Smooth muscle cell (in vitro differentiated cells): ENCODE data around the gene CALR3. TPM values are rescaled to one million over a fixed set of nuclear protein-coding genes. Genes with fewer than 3 reads are reported as not detected.
"Not testable (repeated sequence)": the region's sequence is repeated elsewhere in the genome, so short reads cannot be mapped to it uniquely, and the experiment has no call there.

Experiments
- DNase-seq: peaks from one replicate; lab custom pipeline; 2025; ENCODE audit not compliant: unreplicated experiment; lab: John Stamatoyannopoulos, UW
- H2AFZ ChIP-seq: fragments of 200-600 bp; sonication (generic); 2 replicates; pipeline ENCODE4 v1.6.0; 2016; ENCODE audit warnings: antibody characterized with exemption, low read depth, mild to moderate bottlenecking
- H3F3A ChIP-seq: fragments of 200-600 bp; sonication (generic); 2 replicates; pipeline ENCODE4 v1.6.0; 2017; ENCODE audit warnings: antibody characterized with exemption, low read depth
- H3K27ac ChIP-seq: fragments of 200-600 bp; sonication (generic); 2 replicates; pipeline ENCODE4 v1.5.1; 2016; ENCODE audit warnings: low read depth, mild to moderate bottlenecking
- H3K27me3 ChIP-seq: fragments of 200-600 bp; sonication (generic); 2 replicates; pipeline ENCODE4 v1.6.1; 2016; ENCODE audit warnings: low read depth, mild to moderate bottlenecking
- H3K36me3 ChIP-seq: fragments of 200-600 bp; sonication (generic); 2 replicates; pipeline ENCODE4 v1.5.1; 2016; ENCODE audit warnings: low read depth
- H3K4me1 ChIP-seq: fragments of 200-600 bp; sonication (generic); 2 replicates; pipeline ENCODE4 v1.5.1; 2016; ENCODE audit warnings: low read depth
- H3K4me2 ChIP-seq: fragments of 200-600 bp; sonication (generic); 2 replicates; pipeline ENCODE4 v1.6.0; 2016; ENCODE audit warnings: mild to moderate bottlenecking
- H3K4me3 ChIP-seq: fragments of 200-600 bp; sonication (generic); 2 replicates; pipeline ENCODE4 v1.5.1; 2016; ENCODE audit warnings: mild to moderate bottlenecking
- H3K79me2 ChIP-seq: fragments of 200-600 bp; sonication (generic); 2 replicates; pipeline ENCODE4 v1.6.0; 2016; ENCODE audit warnings: low read depth, mild to moderate bottlenecking
- H3K9ac ChIP-seq: fragments of 200-600 bp; sonication (generic); 2 replicates; pipeline ENCODE4 v1.6.0; 2016; ENCODE audit warnings: low read depth
- H3K9me3 ChIP-seq: fragments of 200-600 bp; sonication (generic); replicated peaks from 2 replicates; pipeline ENCODE4 v1.5.1; 2016; ENCODE audit warnings: low read depth
- H4K20me1 ChIP-seq: fragments of 200-600 bp; sonication (generic); 2 replicates; pipeline ENCODE4 v1.6.0; 2016; ENCODE audit warnings: low read depth
- CTCF ChIP-seq: fragments of 200-600 bp; sonication (generic); IDR thresholded peaks from 2 replicates; pipeline ENCODE4 v1.5.1; 2017; ENCODE audit warnings: borderline replicate concordance, mild to moderate bottlenecking, antibody characterized with exemption; ENCODE audit not compliant: insufficient read depth, poor library complexity, severe bottlenecking
- WGBS: methylation state at CpG from one replicate; pipeline ENCODE4 v1.1.7; 2016; ENCODE audit warnings: low lambda C conversion rate; 5-methylcytosine and 5-hydroxymethylcytosine counted together
- polyA plus RNA-seq: library from polyadenylated mRNA; unstranded; fragments of >200 nt; fragmentation: Nextera tagmentation; extraction: Ambion mirVana; gene quantifications from 2 replicates; pipeline ENCODE4 v1.2.1, GENCODE V29; 2016
- total RNA-seq: library from RNA; depleted of rRNA; stranded (reverse); fragments of >200 nt; gene quantifications from 2 replicates; pipeline ENCODE4 v1.2.3, GENCODE V29; 2014

Gene CALR3
- total and polyA plus RNA-seq, 2 experiments from 2014 or later: not detected

DNA sequence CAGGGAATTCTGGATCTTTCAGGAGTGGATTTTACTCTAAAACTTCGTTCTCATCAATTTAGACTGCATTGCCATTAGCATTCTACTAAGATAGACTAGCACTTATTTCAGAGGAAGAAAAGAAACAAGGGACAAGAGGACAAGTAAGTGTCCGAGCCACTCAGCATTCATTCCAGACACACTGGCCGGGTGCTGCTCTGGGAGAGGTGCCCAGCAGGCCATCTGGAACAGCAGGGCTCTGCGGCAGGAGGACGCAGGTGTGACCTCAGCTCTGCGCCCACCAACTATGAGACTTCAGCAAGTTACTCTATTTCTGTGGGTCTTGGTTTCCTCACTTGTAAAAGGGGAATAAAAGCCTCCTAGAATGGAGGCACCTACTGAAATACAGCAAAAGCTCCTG, 28.4 kb downstream of the CALR3 start:
- H4K20me1 ChIP-seq: peaks cover 87% of the 10 kb centered on the region
- H3F3A ChIP-seq: no peaks in the 10 kb centered on the region
- no peak for TF ChIP-seq CTCF
- 96% methylated on average over 6 of the region's 6 CpGs for WGBS
- no peaks in the 10 kb centered on the region for H3K27me3 ChIP-seq
- no peak overlapping the region for H3K4me2 ChIP-seq
- no peak overlapping the region for H3K4me3 ChIP-seq
- H2AFZ ChIP-seq: no peak overlapping the region
- H3K9me3 ChIP-seq: no peaks in the 10 kb centered on the region
- H3K27ac ChIP-seq: no peak overlapping the region
- DNase-seq: no peak
- no peaks in the 10 kb centered on the region for H3K36me3 ChIP-seq
- peaks cover 11% of the 10 kb centered on the region for H3K4me1 ChIP-seq
- H3K9ac ChIP-seq: no peak overlapping the region
- H3K79me2 ChIP-seq: peaks cover 88% of the 10 kb centered on the region

DNA sequence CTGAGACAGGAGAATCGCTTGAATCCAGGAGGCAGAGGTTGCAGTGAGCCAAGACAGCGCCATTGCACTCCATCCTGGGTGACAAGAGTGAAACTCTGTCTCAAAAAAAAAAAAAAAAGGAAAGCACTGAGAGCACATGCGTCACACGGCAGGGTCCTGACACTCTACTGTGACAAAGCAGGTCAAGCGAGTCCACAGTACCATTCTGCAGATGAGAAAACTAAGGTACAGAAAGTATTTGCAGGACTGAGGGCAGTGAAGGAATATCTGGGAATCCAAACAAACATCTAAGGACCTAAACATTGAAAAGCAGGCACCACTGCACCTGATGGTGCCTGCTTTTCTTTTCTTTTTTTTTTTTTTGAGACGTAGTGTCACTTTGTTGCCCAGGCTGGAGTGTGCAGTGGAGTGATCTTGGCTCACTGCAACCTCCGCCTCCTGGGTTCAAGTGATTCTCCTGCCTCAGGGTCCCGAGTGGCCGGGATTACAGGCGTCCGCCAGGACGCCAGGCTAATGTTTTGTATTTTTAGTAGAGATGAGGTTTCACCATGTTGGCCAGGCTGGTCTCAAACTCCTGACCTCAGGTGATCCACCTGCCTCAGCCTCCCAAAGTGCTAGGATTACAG, 29.1 kb downstream of the CALR3 start:
- H4K20me1 ChIP-seq: peaks cover 93% of the 10 kb centered on the region
- DNase-seq, H3K27me3 ChIP-seq, H3K9ac ChIP-seq, H2AFZ ChIP-seq, H3K27ac ChIP-seq, H3K4me3 ChIP-seq, H3K4me2 ChIP-seq, H3K9me3 ChIP-seq, H3F3A ChIP-seq, H3K36me3 ChIP-seq: not testable (repeated sequence)
- H3K79me2 ChIP-seq: peaks cover 95% of the 10 kb centered on the region
- WGBS: 95% methylated on average over 12 of the region's 12 CpGs
- H3K4me1 ChIP-seq: peaks cover 11% of the 10 kb centered on the region

DNA sequence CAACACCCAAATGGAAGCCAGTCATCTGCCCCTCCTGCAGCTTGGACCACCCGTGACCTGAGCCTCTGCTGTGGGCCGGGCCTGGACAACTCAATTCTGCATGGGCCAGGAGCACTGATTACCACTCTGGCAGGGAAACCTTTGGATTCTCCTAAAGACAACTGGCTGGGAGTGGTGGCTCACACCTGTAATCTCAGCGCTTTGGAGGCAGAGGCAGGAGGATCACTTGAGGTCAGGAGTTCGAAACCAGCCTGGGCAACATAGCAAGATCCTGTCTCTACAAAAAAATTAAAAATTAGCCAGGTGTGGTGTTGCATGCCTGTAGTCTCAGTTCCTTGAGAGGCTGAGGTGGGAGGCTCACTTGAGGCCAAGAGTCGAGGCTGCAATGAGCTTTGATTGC, 30.7 kb downstream of the CALR3 start:
- Histone ChIP-seq H3K4me1 (peaks cover 3% of the 10 kb centered on the region), H3K36me3 (no peaks in the 10 kb centered on the region), H3F3A (no peaks in the 10 kb centered on the region), H4K20me1 (peaks cover 97% of the 10 kb centered on the region), H3K4me2 (no peak overlapping the region), H3K9me3 (no peaks in the 10 kb centered on the region), H2AFZ (no peak overlapping the region), H3K4me3 (no peak overlapping the region), H3K27me3 (no peaks in the 10 kb centered on the region), H3K79me2 (peaks cover 95% of the 10 kb centered on the region), H3K9ac (no peak overlapping the region), H3K27ac (no peak overlapping the region)
- no peak for DNase-seq
- TF ChIP-seq CTCF: no peak
- WGBS: 99% methylated on average over 5 of the region's 5 CpGs

DNA sequence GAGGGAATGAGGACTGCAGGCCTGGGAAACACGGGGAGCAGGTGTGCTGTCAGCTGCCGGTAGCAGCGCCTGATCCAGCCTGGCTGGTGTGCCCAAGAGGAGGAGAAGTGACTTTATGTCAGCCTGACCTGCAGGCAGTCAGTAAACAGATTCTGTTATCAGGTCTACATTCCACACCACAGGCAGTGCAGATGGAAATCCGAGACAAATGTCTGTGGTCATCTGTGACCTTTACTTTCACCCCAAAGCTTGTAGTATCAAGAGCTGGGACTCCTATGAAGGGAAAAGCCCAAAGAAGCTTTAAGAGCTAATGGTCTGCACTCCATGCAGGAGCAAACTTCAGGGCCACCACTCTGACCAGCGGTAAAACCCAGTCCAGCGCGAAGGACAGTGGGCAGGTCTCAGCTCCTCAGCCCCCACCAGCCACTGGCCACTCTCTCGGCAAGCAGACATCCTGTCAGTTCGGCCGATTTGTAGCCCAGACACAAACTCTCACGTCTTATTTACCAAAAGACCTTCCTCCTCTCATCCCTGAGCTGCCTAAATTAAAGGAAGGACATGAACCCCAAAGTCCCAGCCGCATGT, 31.9 kb downstream of the CALR3 start:
- Histone ChIP-seq H3K27me3 (no peaks in the 10 kb centered on the region), H3K9ac (no peak overlapping the region), H3K9me3 (no peaks in the 10 kb centered on the region), H3K4me2 (no peak overlapping the region), H3K27ac (no peak overlapping the region), H3K4me1 (no peaks in the 10 kb centered on the region), H2AFZ (no peak overlapping the region), H3K79me2 (peaks cover 94% of the 10 kb centered on the region), H3K36me3 (no peaks in the 10 kb centered on the region), H3K4me3 (no peak overlapping the region), H4K20me1 (peaks cover 97% of the 10 kb centered on the region), H3F3A (no peaks in the 10 kb centered on the region)
- 62% methylated on average over 12 of the region's 12 CpGs for WGBS
- TF ChIP-seq CTCF: no peak
- DNase-seq: no peak
